Naive thymus-derived CD4-positive, alpha-beta T cell (primary cell): Measurements from ENCODE around the gene TSPAN15. TPM values are rescaled to one million over a fixed set of nuclear protein-coding genes. Genes with fewer than 3 reads are reported as not detected.

Experiments used
- ATAC-seq: fragments of 150-1000 bp; cut with Tn5 transposase; 2 replicates; pipeline ENCODE4 v1.10.0; 2021; ENCODE audit warnings: mild to moderate bottlenecking, moderate library complexity
- CTCF ChIA-PET: fragments of 350-600 bp; sonication (Branson Sonifier 250); formaldehyde crosslinking; loops from one replicate; lab custom pipeline; 2021; ENCODE audit warnings: antibody characterized with exemption; lab: Charles Lee
- POLR2A ChIA-PET: fragments of 350-600 bp; sonication (Branson Sonifier 250); formaldehyde crosslinking; loops from one replicate; lab custom pipeline; 2021; ENCODE audit warnings: antibody characterized with exemption, inconsistent platforms; lab: Charles Lee
- DNase-seq, 9 donors: peaks; one replicate each; pipeline versions ENCODE4 v3.0.0 to v3.0.0-alpha.2; 2020 to 2022; ENCODE audit warnings: mixed read lengths in 1 of 9
- H3K27ac ChIP-seq: one replicate; pipeline ENCODE4 v1.7.0; 2013; ENCODE audit warnings: mild to moderate bottlenecking, low read depth, low read length, moderate library complexity
- H3K27me3 ChIP-seq, 2 donors: one replicate each; pipeline ENCODE4 v1.7.0; 2013; ENCODE audit warnings: low read length in 2 of 2, mild to moderate bottlenecking in 2 of 2, moderate library complexity in 2 of 2; ENCODE audit not compliant: control insufficient read depth in 2 of 2, insufficient read depth in 2 of 2
- H3K36me3 ChIP-seq, 3 experiments: 1 replicate in 2 of 3; 2 replicates in 1 of 3; pipeline ENCODE4 v1.7.0; 2013; ENCODE audit warnings: low read length in 3 of 3, mild to moderate bottlenecking in 3 of 3, moderate library complexity in 1 of 3; ENCODE audit not compliant: insufficient read depth in 3 of 3, control insufficient read depth in 2 of 3
- H3K4me1 ChIP-seq, 2 donors: one replicate each; pipeline ENCODE4 v1.7.0; 2013; ENCODE audit warnings: low read length in 2 of 2, mild to moderate bottlenecking in 2 of 2, moderate library complexity in 1 of 2; ENCODE audit not compliant: control insufficient read depth in 2 of 2, insufficient read depth in 2 of 2
- H3K4me3 ChIP-seq: 2 replicates; pipeline ENCODE4 v1.7.0; 2013; ENCODE audit warnings: mild to moderate bottlenecking, low read length
- H3K9me3 ChIP-seq, 3 experiments: 1 replicate in 2 of 3; 2 replicates in 1 of 3; pipeline ENCODE4 v1.7.0; 2013; ENCODE audit warnings: low read length in 3 of 3; ENCODE audit not compliant: control insufficient read depth in 2 of 3
- H3K27ac Mint-ChIP-seq, 9 donors: one replicate each; pipeline ENCODE4 v1.8.0; 2020 to 2022; ENCODE audit warnings: mixed read lengths in 9 of 9, mild to moderate bottlenecking in 8 of 9, moderate library complexity in 5 of 9, inconsistent platforms in 2 of 9
- H3K27me3 Mint-ChIP-seq, 5 donors: one replicate each; pipeline ENCODE4 v1.8.0; 2021 to 2022; ENCODE audit warnings: mixed read lengths in 5 of 5, mild to moderate bottlenecking in 1 of 5
- H3K36me3 Mint-ChIP-seq, 5 donors: one replicate each; pipeline ENCODE4 v1.8.0; 2020 to 2022; ENCODE audit warnings: mixed read lengths in 5 of 5, mild to moderate bottlenecking in 3 of 5, inconsistent platforms in 1 of 5
- H3K4me1 Mint-ChIP-seq, 7 donors: one replicate each; pipeline ENCODE4 v1.8.0; 2020 to 2022; ENCODE audit warnings: mixed read lengths in 7 of 7, mild to moderate bottlenecking in 3 of 7, inconsistent platforms in 1 of 7
- H3K4me3 Mint-ChIP-seq, 10 donors: one replicate each; pipeline ENCODE4 v1.8.0; 2020 to 2022; ENCODE audit warnings: mild to moderate bottlenecking in 10 of 10, mixed read lengths in 10 of 10, moderate library complexity in 6 of 10, inconsistent platforms in 2 of 10
- H3K9me3 Mint-ChIP-seq, 11 donors: one replicate each; pipeline ENCODE4 v1.8.0; 2020 to 2022; ENCODE audit warnings: mixed read lengths in 11 of 11, mild to moderate bottlenecking in 4 of 11, inconsistent platforms in 1 of 11, moderate library complexity in 1 of 11
- intact Hi-C, 2 donors: fragments of 100-400 bp; cut with micrococcal nuclease; formaldehyde crosslinking; loops; one replicate each; pipeline ENCODE4 v1.15.1; 2023
- polyA plus RNA-seq, 2 donors: library from polyadenylated mRNA; unstranded; fragments of 300-500 nt; fragmentation: Illumina TruSeq; gene quantifications; one replicate each; pipeline ENCODE4 v1.2.3, GENCODE V29; 2021
- total RNA-seq, 6 experiments: library from RNA in 5 of 6; stranded (reverse) in 5 of 6; gene quantifications; 1 replicate in 5 of 6; 2 replicates in 1 of 6; pipeline ENCODE4 v1.2.3 and lab custom pipeline; 2021 to 2026

TSPAN15 gene
- total and polyA plus RNA-seq, 7 experiments from 2014 or later, result 1.2 to 7.2 (median 2.1) TPM

DNA sequence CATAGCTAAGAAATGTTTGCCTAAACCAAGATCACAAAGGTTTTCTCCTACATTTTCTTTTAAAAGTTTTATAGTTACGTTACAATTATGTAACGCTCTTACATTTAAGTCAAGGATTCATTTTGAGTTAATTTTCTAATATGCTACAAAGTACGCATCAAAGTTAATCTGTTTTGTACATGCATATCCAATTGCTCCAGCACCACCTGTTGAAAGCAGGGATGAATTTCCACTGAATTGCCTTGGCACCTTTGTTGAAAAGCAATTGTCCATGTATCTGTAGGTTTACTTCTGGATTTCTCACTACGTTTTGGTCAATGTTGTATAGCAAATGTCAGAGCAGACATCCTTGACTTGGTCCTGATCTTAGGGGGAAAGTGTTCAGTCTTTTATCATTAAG is 62.4 kb downstream of the TSPAN15 start:
- intact Hi-C loops, result loop anchor here in 1 of 2 donors (2.0 kb wide), 1 partner anchor 287 kb away; the partner anchor contains the start of gene COL13A1
- H3K4me3 ChIP-seq, result no peak overlapping the region
- H3K27ac ChIP-seq, result no peak overlapping the region
- Mint-ChIP-seq H3K27ac (no peak overlapping the region), H3K36me3 (no peaks in the 10 kb centered on the region), H3K4me3 (no peak overlapping the region), H3K4me1 (peaks cover 0 to 2% (median 0%) of the 10 kb centered on the region in 7 donors), H3K9me3 (peaks cover 0 to 3% (median 0%) of the 10 kb centered on the region in 11 donors), H3K27me3 (peaks cover 4 to 49% (median 12%) of the 10 kb centered on the region in 5 donors)
- CTCF ChIA-PET, result interaction anchor here (11.9 kb wide), 1 partner anchor 126 kb away, joined by 225 read pairs; no protein-coding TSS in a partner anchor
- H3K36me3 ChIP-seq, result no peaks in the 10 kb centered on the region
- POLR2A ChIA-PET, result interaction anchor here (0.6 kb wide), 1 partner anchor 1108 kb away, joined by 3 read pairs; no protein-coding TSS in a partner anchor
- ATAC-seq (no peak), DNase-seq (no peak)
- H3K27me3 ChIP-seq, result no peaks in the 10 kb centered on the region
- H3K9me3 ChIP-seq, result no peaks in the 10 kb centered on the region
- no peaks in the 10 kb centered on the region for H3K4me1 ChIP-seq

DNA sequence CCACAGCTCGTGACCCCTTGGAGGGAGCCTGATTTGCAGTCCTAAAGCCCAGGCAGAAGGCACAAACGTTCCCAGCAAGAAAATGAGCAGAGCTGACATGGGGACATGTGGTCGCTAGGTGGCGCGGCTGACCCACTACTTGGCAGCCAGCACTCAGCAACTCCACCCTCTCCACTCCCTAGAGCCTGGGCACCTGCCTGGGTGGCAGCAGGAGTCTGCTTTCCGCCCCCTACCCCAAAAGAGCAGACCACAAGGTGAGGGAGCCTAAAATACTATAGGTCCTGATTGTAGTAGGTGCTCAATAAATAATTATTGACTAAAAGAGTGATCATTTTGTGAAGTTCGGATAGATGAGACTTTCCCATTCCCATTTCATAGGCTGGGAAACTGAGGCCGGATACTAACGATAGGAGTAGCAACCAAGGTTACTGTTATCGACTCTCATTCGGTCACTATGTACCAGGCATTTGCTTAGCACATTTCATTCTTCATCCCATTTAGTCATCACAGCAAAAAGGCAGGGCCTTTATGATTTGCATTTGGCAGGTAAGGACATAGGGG is 64.5 kb downstream of the TSPAN15 start:
- intact Hi-C loops, result loop anchor here (1.0 to 5.0 kb wide), 4 partner anchors 57 to 285 kb away; partner anchors contain the start of genes COL13A1 (in 1 of the 2) and NEUROG3 (in 1 of the 2)
- Histone ChIP-seq H3K4me1 (no peaks in the 10 kb centered on the region), H3K27me3 (no peaks in the 10 kb centered on the region), H3K9me3 (no peaks in the 10 kb centered on the region), H3K4me3 (no peak overlapping the region), H3K27ac (no peak overlapping the region), H3K36me3 (no peaks in the 10 kb centered on the region)
- ChIA-PET POLR2A (interaction anchor here (1.4 to 1.8 kb wide), 2 partner anchors 92 to 121 kb away, joined by 5 to 7 read pairs; no protein-coding TSS in a partner anchor), CTCF (interaction anchor here (0.6 to 11.9 kb wide), 18 partner anchors 8 to 448 kb away, joined by 3 to 225 read pairs (median 3); partner anchors contain the start of gene FAM241B)
- DNase-seq, result peak; percentile 65 to 82 (median 76)
- H3K4me1 Mint-ChIP-seq, result no peaks in the 10 kb centered on the region
- no peak overlapping the region for H3K27ac Mint-ChIP-seq
- H3K4me3 Mint-ChIP-seq, result no peak overlapping the region
- H3K27me3 Mint-ChIP-seq, result peaks cover 5 to 36% (median 12%) of the 10 kb centered on the region in 5 donors
- peak; percentile 92 for ATAC-seq
- peaks cover 0 to 1% (median 0%) of the 10 kb centered on the region in 11 donors for H3K9me3 Mint-ChIP-seq
- H3K36me3 Mint-ChIP-seq, result no peaks in the 10 kb centered on the region

DNA sequence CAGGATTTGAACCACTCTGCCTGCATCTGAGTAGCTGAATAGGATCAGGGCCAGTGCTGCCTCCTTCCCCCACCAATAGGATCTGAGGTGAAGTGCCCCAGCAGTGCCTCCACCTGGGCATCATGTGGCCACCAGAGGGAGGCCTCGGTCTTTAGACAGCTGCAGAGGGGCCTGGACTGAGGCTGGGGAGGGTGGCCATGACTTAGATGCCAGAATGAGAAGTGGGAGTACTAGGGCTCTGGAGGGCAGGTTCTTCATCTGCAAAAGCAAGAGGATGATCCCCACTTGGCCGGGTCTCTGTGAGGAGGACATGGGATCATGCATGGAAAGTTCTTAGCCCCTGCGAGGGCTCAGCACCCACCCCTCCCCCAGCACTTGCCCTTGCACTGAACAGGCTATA is 65.1 kb downstream of the TSPAN15 start:
- H3K36me3 ChIP-seq, result no peaks in the 10 kb centered on the region
- CTCF ChIA-PET, result interaction anchor here (0.6 to 11.9 kb wide), 9 partner anchors 20 to 447 kb away, joined by 3 to 225 read pairs (median 3); partner anchors contain the start of gene FAM241B
- H3K36me3 Mint-ChIP-seq, result no peaks in the 10 kb centered on the region
- no peaks in the 10 kb centered on the region for H3K4me1 Mint-ChIP-seq
- no peaks in the 10 kb centered on the region for H3K4me1 ChIP-seq
- intact Hi-C loops, result loop anchor here in 1 of 2 donors (5.0 kb wide), 1 partner anchor 56 kb away; the partner anchor contains the start of gene NEUROG3
- no peak overlapping the region for H3K4me3 Mint-ChIP-seq
- peaks cover 0 to 1% (median 0%) of the 10 kb centered on the region in 11 donors for H3K9me3 Mint-ChIP-seq
- peak; percentile 71 for ATAC-seq
- H3K27ac Mint-ChIP-seq, result no peak overlapping the region
- no peaks in the 10 kb centered on the region for H3K9me3 ChIP-seq
- DNase-seq, result peak in 5 of 9 donors; percentile 25 to 36 (median 28)
- POLR2A ChIA-PET, result interaction anchor here (1.8 kb wide), 1 partner anchor 121 kb away, joined by 7 read pairs; no protein-coding TSS in a partner anchor
- no peak overlapping the region for H3K27ac ChIP-seq
- H3K4me3 ChIP-seq, result no peak overlapping the region
- H3K27me3 ChIP-seq, result no peaks in the 10 kb centered on the region
- peaks cover 5 to 34% (median 12%) of the 10 kb centered on the region in 5 donors for H3K27me3 Mint-ChIP-seq

DNA sequence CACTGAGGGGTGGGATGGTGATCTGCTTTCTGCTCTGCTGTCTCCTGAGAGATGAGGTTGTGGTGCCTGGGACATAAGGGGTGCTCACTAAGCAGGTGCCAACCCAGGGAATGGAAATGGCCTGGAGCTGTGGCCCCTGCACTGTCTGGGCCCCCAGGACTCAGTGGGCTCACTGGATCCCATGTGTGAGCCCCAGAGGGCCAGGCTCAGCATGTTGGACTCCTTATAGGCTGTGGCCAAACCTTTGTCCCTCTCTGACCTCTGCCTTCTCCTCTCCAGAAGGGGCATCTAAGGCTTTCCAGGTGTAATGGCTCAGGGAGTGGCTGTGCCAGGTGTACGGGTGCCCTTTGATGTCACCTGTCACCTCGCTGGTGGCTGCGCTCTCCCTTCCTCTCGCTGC is 65.5 kb downstream of the TSPAN15 start:
- Mint-ChIP-seq H3K4me3 (no peak overlapping the region), H3K4me1 (no peaks in the 10 kb centered on the region), H3K27ac (no peak overlapping the region), H3K36me3 (no peaks in the 10 kb centered on the region), H3K27me3 (peaks cover 5 to 31% (median 12%) of the 10 kb centered on the region in 5 donors), H3K9me3 (peaks cover 0 to 1% (median 0%) of the 10 kb centered on the region in 11 donors)
- DNase-seq (no peak), ATAC-seq (no peak)
- no peaks in the 10 kb centered on the region for H3K9me3 ChIP-seq
- no peaks in the 10 kb centered on the region for H3K4me1 ChIP-seq
- intact Hi-C loops, result loop anchor here in 1 of 2 donors (5.0 kb wide), 1 partner anchor 56 kb away; the partner anchor contains the start of gene NEUROG3
- CTCF ChIA-PET, result interaction anchor here (1.3 to 11.9 kb wide), 2 partner anchors 100 to 122 kb away, joined by 3 to 225 read pairs; no protein-coding TSS in a partner anchor
- no peaks in the 10 kb centered on the region for H3K36me3 ChIP-seq
- H3K4me3 ChIP-seq, result no peak overlapping the region
- no peak overlapping the region for H3K27ac ChIP-seq
- POLR2A ChIA-PET, result interaction anchor here (1.8 kb wide), 1 partner anchor 120 kb away, joined by 7 read pairs; no protein-coding TSS in a partner anchor
- no peaks in the 10 kb centered on the region for H3K27me3 ChIP-seq

DNA sequence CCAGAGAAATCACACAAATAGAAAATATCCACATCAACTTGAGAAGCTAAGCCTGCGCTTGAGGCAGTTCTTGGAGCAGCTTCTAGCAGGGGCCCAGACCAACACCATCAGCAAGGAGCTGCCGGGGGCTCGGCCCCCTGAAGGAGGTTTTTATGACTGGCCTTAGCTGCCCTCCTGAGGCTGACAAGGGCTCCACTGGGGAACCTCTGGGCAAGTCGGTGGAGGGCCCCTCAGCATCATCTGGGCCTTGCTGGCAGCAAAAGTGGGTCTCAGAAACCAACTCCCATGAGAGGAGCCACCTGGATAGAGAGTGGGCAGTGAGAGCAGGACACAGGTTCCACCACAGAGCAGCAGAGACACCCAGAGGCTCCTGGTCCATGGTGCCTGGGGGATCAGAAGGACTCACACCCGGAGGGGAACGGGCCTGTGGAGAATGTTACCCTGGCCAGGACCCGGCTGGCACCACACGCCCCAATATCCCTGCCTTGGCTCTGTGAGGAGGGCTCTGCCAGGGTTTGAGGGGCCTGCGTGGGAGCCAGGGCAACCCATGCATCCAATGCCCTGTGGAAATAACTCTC is 66.1 kb downstream of the TSPAN15 start:
- no peak overlapping the region for H3K4me3 Mint-ChIP-seq
- intact Hi-C loops, result loop anchor here in 1 of 2 donors (5.0 kb wide), 1 partner anchor 55 kb away; the partner anchor contains the start of gene NEUROG3
- peaks cover 5 to 28% (median 12%) of the 10 kb centered on the region in 5 donors for H3K27me3 Mint-ChIP-seq
- no peaks in the 10 kb centered on the region for H3K36me3 ChIP-seq
- no peaks in the 10 kb centered on the region for H3K4me1 Mint-ChIP-seq
- no peak for ATAC-seq
- H3K27ac Mint-ChIP-seq, result no peak overlapping the region
- no peak overlapping the region for H3K27ac ChIP-seq
- CTCF ChIA-PET, result interaction anchor here (1.3 to 11.9 kb wide), 2 partner anchors 99 to 122 kb away, joined by 3 to 225 read pairs; no protein-coding TSS in a partner anchor
- no peak for DNase-seq
- no peak overlapping the region for H3K4me3 ChIP-seq
- POLR2A ChIA-PET, result no interaction called here
- H3K27me3 ChIP-seq, result no peaks in the 10 kb centered on the region
- no peaks in the 10 kb centered on the region for H3K36me3 Mint-ChIP-seq
- H3K9me3 Mint-ChIP-seq, result peaks cover 0 to 1% (median 0%) of the 10 kb centered on the region in 11 donors
- H3K9me3 ChIP-seq, result no peaks in the 10 kb centered on the region
- H3K4me1 ChIP-seq, result no peaks in the 10 kb centered on the region

DNA sequence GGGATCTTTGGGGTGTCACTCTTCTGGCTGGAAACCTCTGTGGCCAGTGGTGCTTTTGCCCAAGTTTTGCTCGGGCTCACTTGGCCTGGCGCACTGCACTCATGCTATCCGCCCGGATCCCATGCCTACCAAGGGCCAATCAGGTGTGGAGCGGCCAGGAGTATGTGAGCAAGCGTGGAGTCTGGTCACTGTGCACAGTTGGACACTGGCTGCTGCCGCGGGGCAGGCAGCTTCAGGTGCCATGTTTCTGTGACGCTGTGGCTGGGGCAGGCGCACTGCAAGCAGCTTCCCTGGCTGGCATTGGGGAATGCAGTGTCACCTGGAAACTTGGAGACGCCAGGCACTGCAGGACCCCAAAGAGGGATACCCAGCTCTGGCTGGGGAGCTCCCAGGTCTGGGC is 76.7 kb downstream of the TSPAN15 start:
- no peaks in the 10 kb centered on the region for H3K27me3 ChIP-seq
- Mint-ChIP-seq H3K27ac (no peak overlapping the region), H3K9me3 (peaks cover 0 to 7% (median 0%) of the 10 kb centered on the region in 11 donors), H3K4me1 (no peaks in the 10 kb centered on the region), H3K27me3 (peaks cover 0 to 34% (median 3%) of the 10 kb centered on the region in 5 donors), H3K4me3 (no peak overlapping the region), H3K36me3 (no peaks in the 10 kb centered on the region)
- intact Hi-C loops, result no loop called here
- no peak overlapping the region for H3K4me3 ChIP-seq
- no peak for DNase-seq
- no peaks in the 10 kb centered on the region for H3K4me1 ChIP-seq
- no peak overlapping the region for H3K27ac ChIP-seq
- no peak for ATAC-seq
- ChIA-PET POLR2A (no interaction called here), CTCF (interaction anchor here (2.0 kb wide), 1 partner anchor 110 kb away, joined by 10 read pairs; no protein-coding TSS in a partner anchor)
- no peaks in the 10 kb centered on the region for H3K36me3 ChIP-seq
- H3K9me3 ChIP-seq, result no peaks in the 10 kb centered on the region
